Muscle of leg (tissue), 11 donors: ENCODE measurements around the gene CYP2A6. TPM values are rescaled to one million over a fixed set of nuclear protein-coding genes. Genes with fewer than 3 reads are reported as not detected.

Source experiments
- DNase-seq: peaks from one replicate; pipeline ENCODE4 v3.0.0; 2013
- H3K27ac ChIP-seq: one replicate; pipeline ENCODE4 v1.5.1; 2013; ENCODE audit warnings: mild to moderate bottlenecking, low read length, control low read depth
- H3K27me3 ChIP-seq: one replicate; pipeline ENCODE4 v1.6.1; 2013; ENCODE audit warnings: low read length; ENCODE audit not compliant: control insufficient read depth, insufficient read depth
- H3K36me3 ChIP-seq: one replicate; pipeline ENCODE4 v1.6.1; 2013; ENCODE audit warnings: low read length; ENCODE audit not compliant: control insufficient read depth, insufficient read depth
- H3K4me1 ChIP-seq: one replicate; pipeline ENCODE4 v1.6.1; 2013; ENCODE audit warnings: low read length; ENCODE audit not compliant: control insufficient read depth, insufficient read depth
- H3K4me3 ChIP-seq: one replicate; pipeline ENCODE4 v1.5.1; 2013; ENCODE audit warnings: low read length, control low read depth
- H3K9me3 ChIP-seq: replicated peaks from 2 replicates; pipeline ENCODE4 v1.6.1; 2013; ENCODE audit warnings: low read depth, low read length; ENCODE audit not compliant: control insufficient read depth
- WGBS: methylation state at CpG from one replicate; pipeline ENCODE4 v1.1.5; 2013; ENCODE audit warnings: missing lambda C conversion rate; ENCODE audit not compliant: insufficient coverage; 5-methylcytosine and 5-hydroxymethylcytosine counted together
- polyA plus RNA-seq, 8 donors: library from polyadenylated mRNA; unstranded; fragments of 120-200 nt; gene quantifications; one replicate each; pipeline versions ENCODE4 v1.2.1 to v1.2.3, GENCODE V29; 2013; ENCODE audit warnings: inconsistent platforms in 1 of 8, low replicate concordance in 1 of 8; ENCODE audit not compliant: insufficient read length in 8 of 8, insufficient read depth in 1 of 8
- total RNA-seq: library from RNA; stranded (reverse); fragments of 120-200 nt; gene quantifications from one replicate; pipeline ENCODE4 v1.2.4, GENCODE V29; 2013

The CYP2A6 gene
- total and polyA plus RNA-seq, 9 donors, result 0.12 TPM; not detected in 8

GRCh38 chr19:40803170-40803856, 46.9 kb downstream of the CYP2A6 start:
- Histone ChIP-seq H3K36me3 (peaks cover 67% of the 10 kb centered on the region), H3K27ac (peak overlapping the region; percentile 48), H3K9me3 (no peaks in the 10 kb centered on the region), H3K4me3 (no peak overlapping the region), H3K27me3 (no peaks in the 10 kb centered on the region), H3K4me1 (peaks cover 71% of the 10 kb centered on the region)
- 20% methylated on average over 1 of the region's 9 CpGs for WGBS
- no peak for DNase-seq

- 22% methylated on average over 9 of the region's 11 CpGs for WGBS
- Histone ChIP-seq H3K4me1 (peaks cover 78% of the 10 kb centered on the region), H3K27me3 (no peaks in the 10 kb centered on the region), H3K27ac (peak overlapping the region; percentile 60), H3K36me3 (peaks cover 59% of the 10 kb centered on the region), H3K4me3 (peak overlapping the region; percentile 6), H3K9me3 (no peaks in the 10 kb centered on the region)
- DNase-seq, result peak; percentile 65
Measured at GRCh38 chr19:40802300-40803169, 47.7 kb downstream of the CYP2A6 start.

- no peak overlapping the region for H3K4me3 ChIP-seq
- peak; percentile 10 for DNase-seq
- no peaks in the 10 kb centered on the region for H3K9me3 ChIP-seq
- peak overlapping the region; percentile 60 for H3K27ac ChIP-seq
- H3K36me3 ChIP-seq, result peaks cover 52% of the 10 kb centered on the region
- 63% methylated on average over 6 of the region's 13 CpGs for WGBS
- peaks cover 72% of the 10 kb centered on the region for H3K4me1 ChIP-seq
- H3K27me3 ChIP-seq, result no peaks in the 10 kb centered on the region
Measured at GRCh38 chr19:40801426-40802299, 48.6 kb downstream of the CYP2A6 start.

GRCh38 chr19:40800997-40801377, 49.3 kb downstream of the CYP2A6 start:
- WGBS, result 85% methylated on average over 27 of the region's 27 CpGs
- H3K4me3 ChIP-seq, result peak overlapping the region; percentile 80
- no peak overlapping the region for H3K27ac ChIP-seq

GRCh38 chr19:40800339-40800996, 49.8 kb downstream of the CYP2A6 start:
- Histone ChIP-seq H3K4me3 (peak overlapping the region; percentile 80), H3K9me3 (no peaks in the 10 kb centered on the region), H3K4me1 (peaks cover 63% of the 10 kb centered on the region), H3K36me3 (peaks cover 48% of the 10 kb centered on the region), H3K27me3 (no peaks in the 10 kb centered on the region), H3K27ac (no peak overlapping the region)
- DNase-seq, result peak; percentile 27
- WGBS, result 75% methylated on average over 19 of the region's 27 CpGs

More at GRCh38 chr19:40800997-40801377, 49.3 kb downstream of the CYP2A6 start:
- Histone ChIP-seq H3K9me3 (no peaks in the 10 kb centered on the region), H3K36me3 (peaks cover 50% of the 10 kb centered on the region), H3K27me3 (no peaks in the 10 kb centered on the region), H3K4me1 (peaks cover 66% of the 10 kb centered on the region)
- no peak for DNase-seq

- H3K27me3 ChIP-seq, result no peaks in the 10 kb centered on the region
- DNase-seq, result peak; percentile 79
- peak overlapping the region; percentile 80 for H3K4me3 ChIP-seq
- H3K36me3 ChIP-seq, result peaks cover 40% of the 10 kb centered on the region
- H3K27ac ChIP-seq, result peak overlapping the region; percentile 81
- H3K4me1 ChIP-seq, result peaks cover 56% of the 10 kb centered on the region
- WGBS, result 2% methylated on average over 40 of the region's 40 CpGs
- no peaks in the 10 kb centered on the region for H3K9me3 ChIP-seq
Measured at GRCh38 chr19:40799558-40800338, 50.5 kb downstream of the CYP2A6 start.

GRCh38 chr19:40798683-40799557, 51.3 kb downstream of the CYP2A6 start, which contains the start of gene EGLN2:
Gene EGLN2 (plus strand): TSS chr19:40799191. CDS start chr19:40800573, 1,382 bp downstream.
- under 1% methylated on average over 59 of the region's 110 CpGs for WGBS
- H3K27ac ChIP-seq, result peak within 1 kb of the TSS; percentile 95
- H3K27me3 ChIP-seq, result no peaks in the 10 kb centered on the region
- peak within 1 kb of the TSS; percentile 80 for H3K4me3 ChIP-seq
- peaks cover 48% of the 10 kb centered on the region for H3K4me1 ChIP-seq
- H3K9me3 ChIP-seq, result no peaks in the 10 kb centered on the region
- DNase-seq, result peak; percentile 100
- H3K36me3 ChIP-seq, result peaks cover 33% of the 10 kb centered on the region

- Histone ChIP-seq H3K27ac (peak overlapping the region; percentile 95), H3K4me1 (peaks cover 40% of the 10 kb centered on the region), H3K36me3 (peaks cover 25% of the 10 kb centered on the region), H3K4me3 (peak overlapping the region; percentile 56), H3K27me3 (no peaks in the 10 kb centered on the region), H3K9me3 (no peaks in the 10 kb centered on the region)
- 8% methylated on average over 19 of the region's 28 CpGs for WGBS
- peak; percentile 62 for DNase-seq
Measured at GRCh38 chr19:40797963-40798682, 52.1 kb downstream of the CYP2A6 start.
